ENCODE data around the gene EBI3. TPM values are rescaled to one million over a fixed set of nuclear protein-coding genes. Genes with fewer than 3 reads are reported as not detected.
"Not testable (repeated sequence)": the region's sequence is repeated elsewhere in the genome, so short reads cannot be mapped to it uniquely, and the experiment has no call there.

The EBI3 gene
- total RNA-seq, 5 donors from 2014 or later (not counting 1 experiment from before 2014, with no cell fraction given), result 0.38 to 0.92 (median 0.79) TPM; not detected in 2

- Histone ChIP-seq H3K27me3 (replicated peaks in 1 of 2; ENCODE audit: control insufficient read depth in 2 of 2, extremely low read depth in 1 of 2, insufficient read depth in 2 of 2, low read length in 1 of 2) (peaks cover 0 to 28% of the 10 kb centered on the region in 2 experiments), H3K27ac (ENCODE audit: low read length) (no peak overlapping the region), H3K36me3 (ENCODE audit: control insufficient read depth in 2 of 2, extremely low read depth in 1 of 2, insufficient read depth in 1 of 2, low read length in 1 of 2) (no peaks in the 10 kb centered on the region), H3K4me1 (ENCODE audit: control insufficient read depth in 1 of 2, extremely low read depth in 1 of 2, insufficient read depth in 2 of 2, low read length in 2 of 2) (peaks cover 0 to 15% of the 10 kb centered on the region in 2 experiments), H3K9me3 (no peaks in the 10 kb centered on the region), H3K4me3 (ENCODE audit: control insufficient read depth in 1 of 2, extremely low read depth in 1 of 2, low read length in 1 of 2) (no peak overlapping the region)
- H3K27ac Mint-ChIP-seq, result no peak overlapping the region
- peaks cover 0 to 6% of the 10 kb centered on the region in 2 donors for H3K27me3 Mint-ChIP-seq
- H3K4me1 Mint-ChIP-seq, result peaks cover 0 to 16% (median 7%) of the 10 kb centered on the region in 3 donors
- H3K4me3 Mint-ChIP-seq, result no peak overlapping the region
- WGBS (ENCODE audit: insufficient coverage), result 51% methylated on average over 2 of the region's 3 CpGs
- no peaks in the 10 kb centered on the region for H3K36me3 Mint-ChIP-seq
- CTCF ChIA-PET, result no interaction called here
- POLR2A ChIA-PET, result no interaction called here
- no peaks in the 10 kb centered on the region for H3K9me3 Mint-ChIP-seq
- ATAC-seq (replicated peaks in 1 of 4) (no peak), DNase-seq (no peak)
Observed at GRCh38 chr19:4213116-4213515, 16.2 kb upstream of the EBI3 start.

DNA sequence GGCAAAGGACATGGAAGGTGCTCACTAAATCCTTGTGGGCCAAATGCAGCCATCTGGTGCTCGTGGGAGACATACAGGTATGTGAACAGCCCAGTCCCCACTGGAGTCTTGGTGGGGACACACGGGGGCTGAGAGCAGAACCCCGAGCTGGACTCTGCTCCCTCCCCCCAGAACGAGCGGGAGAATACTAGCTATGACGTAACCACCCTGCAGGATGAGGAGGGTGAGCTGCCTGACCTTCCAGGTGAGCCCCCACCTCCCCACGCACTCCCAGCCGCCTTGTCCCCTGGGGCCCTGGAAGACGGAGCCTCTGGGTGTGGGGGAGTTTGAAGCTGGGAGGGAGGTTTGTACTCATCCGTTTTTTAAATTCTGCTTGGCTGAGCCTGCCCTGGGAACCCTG lies 13.5 kb upstream of the EBI3 start:
- H3K4me1 Mint-ChIP-seq, result peaks cover 0 to 16% (median 7%) of the 10 kb centered on the region in 3 donors
- WGBS (ENCODE audit: insufficient coverage), result 29% methylated on average over 1 of the region's 10 CpGs
- Histone ChIP-seq H3K36me3 (ENCODE audit: control insufficient read depth in 2 of 2, extremely low read depth in 1 of 2, insufficient read depth in 1 of 2, low read length in 1 of 2) (no peaks in the 10 kb centered on the region), H3K27me3 (replicated peaks in 1 of 2; ENCODE audit: control insufficient read depth in 2 of 2, extremely low read depth in 1 of 2, insufficient read depth in 2 of 2, low read length in 1 of 2) (peaks cover 0 to 8% of the 10 kb centered on the region in 2 experiments), H3K9me3 (no peaks in the 10 kb centered on the region), H3K4me1 (ENCODE audit: control insufficient read depth in 1 of 2, extremely low read depth in 1 of 2, insufficient read depth in 2 of 2, low read length in 2 of 2) (peaks cover 0 to 15% of the 10 kb centered on the region in 2 experiments), H3K4me3 (ENCODE audit: control insufficient read depth in 1 of 2, extremely low read depth in 1 of 2, low read length in 1 of 2) (no peak overlapping the region), H3K27ac (ENCODE audit: low read length) (no peak overlapping the region)
- ATAC-seq (replicated peaks in 1 of 4) (no peak), DNase-seq (no peak)
- CTCF ChIA-PET, result no interaction called here
- H3K27me3 Mint-ChIP-seq, result peaks cover 0 to 3% of the 10 kb centered on the region in 2 donors
- H3K36me3 Mint-ChIP-seq, result no peaks in the 10 kb centered on the region
- H3K27ac Mint-ChIP-seq, result no peak overlapping the region
- no peaks in the 10 kb centered on the region for H3K9me3 Mint-ChIP-seq
- POLR2A ChIA-PET, result no interaction called here
- no peak overlapping the region for H3K4me3 Mint-ChIP-seq

GRCh38 chr19:4216846-4217245 lies 12.5 kb upstream of the EBI3 start:
- CTCF ChIA-PET, result interaction anchor here in 1 of 2 donors (0.5 kb wide), 1 partner anchor 28 kb away, joined by 4 read pairs; no protein-coding TSS in a partner anchor
- no peaks in the 10 kb centered on the region for H3K9me3 Mint-ChIP-seq
- WGBS (ENCODE audit: insufficient coverage), result 98% methylated on average over 5 of the region's 6 CpGs

GRCh38 chr19:4217429-4218264 lies 11.7 kb upstream of the EBI3 start:
- no peak for ATAC-seq (replicated peaks in 1 of 4)
- CTCF ChIA-PET, result no interaction called here
- H3K27ac Mint-ChIP-seq, result no peak overlapping the region
- H3K4me3 Mint-ChIP-seq, result no peak overlapping the region
- no peaks in the 10 kb centered on the region for H3K27me3 Mint-ChIP-seq
- no peaks in the 10 kb centered on the region for H3K36me3 Mint-ChIP-seq
- Histone ChIP-seq H3K36me3 (ENCODE audit: control insufficient read depth in 2 of 2, extremely low read depth in 1 of 2, insufficient read depth in 1 of 2, low read length in 1 of 2) (no peaks in the 10 kb centered on the region), H3K27me3 (replicated peaks in 1 of 2; ENCODE audit: control insufficient read depth in 2 of 2, extremely low read depth in 1 of 2, insufficient read depth in 2 of 2, low read length in 1 of 2) (peaks cover 0 to 3% of the 10 kb centered on the region in 2 experiments), H3K9me3 (no peaks in the 10 kb centered on the region), H3K4me3 (ENCODE audit: control insufficient read depth in 1 of 2, extremely low read depth in 1 of 2, low read length in 1 of 2) (no peak overlapping the region), H3K4me1 (ENCODE audit: control insufficient read depth in 1 of 2, extremely low read depth in 1 of 2, insufficient read depth in 2 of 2, low read length in 2 of 2) (peaks cover 0 to 15% of the 10 kb centered on the region in 2 experiments), H3K27ac (ENCODE audit: low read length) (no peak overlapping the region)
- 98% methylated on average over 69 of the region's 81 CpGs for WGBS (ENCODE audit: insufficient coverage)
- POLR2A ChIA-PET, result no interaction called here
- H3K4me1 Mint-ChIP-seq, result peaks cover 0 to 13% (median 7%) of the 10 kb centered on the region in 3 donors
- no peaks in the 10 kb centered on the region for H3K9me3 Mint-ChIP-seq
- no peak for DNase-seq

More at GRCh38 chr19:4216846-4217245, 12.5 kb upstream of the EBI3 start:
- POLR2A ChIA-PET, result interaction anchor here in 1 of 2 donors (0.5 kb wide), 1 partner anchor 23 kb away, joined by 5 read pairs; no protein-coding TSS in a partner anchor
- no peak for ATAC-seq (replicated peaks in 1 of 4)
- H3K27ac ChIP-seq (ENCODE audit: low read length), result no peak overlapping the region
- no peaks in the 10 kb centered on the region for H3K9me3 ChIP-seq
- Mint-ChIP-seq H3K4me1 (peaks cover 0 to 16% (median 7%) of the 10 kb centered on the region in 3 donors), H3K36me3 (no peaks in the 10 kb centered on the region), H3K4me3 (no peak overlapping the region), H3K27me3 (peaks cover 0 to 3% of the 10 kb centered on the region in 2 donors), H3K27ac (no peak overlapping the region)
- no peak for DNase-seq
- no peak overlapping the region for H3K4me3 ChIP-seq (ENCODE audit: control insufficient read depth in 1 of 2, extremely low read depth in 1 of 2, low read length in 1 of 2)
- peaks cover 0 to 3% of the 10 kb centered on the region in 2 experiments for H3K27me3 ChIP-seq (replicated peaks in 1 of 2; ENCODE audit: control insufficient read depth in 2 of 2, extremely low read depth in 1 of 2, insufficient read depth in 2 of 2, low read length in 1 of 2)
- no peaks in the 10 kb centered on the region for H3K36me3 ChIP-seq (ENCODE audit: control insufficient read depth in 2 of 2, extremely low read depth in 1 of 2, insufficient read depth in 1 of 2, low read length in 1 of 2)
- H3K4me1 ChIP-seq (ENCODE audit: control insufficient read depth in 1 of 2, extremely low read depth in 1 of 2, insufficient read depth in 2 of 2, low read length in 2 of 2), result peaks cover 0 to 15% of the 10 kb centered on the region in 2 experiments

GRCh38 chr19:4218523-4218922 lies 10.8 kb upstream of the EBI3 start:
- 100% methylated on average over 1 of the region's 1 CpG for WGBS (ENCODE audit: insufficient coverage)
- H3K27ac Mint-ChIP-seq; H3K27ac ChIP-seq (ENCODE audit: low read length); H3K4me3 ChIP-seq (ENCODE audit: control insufficient read depth in 1 of 2, extremely low read depth in 1 of 2, low read length in 1 of 2); H3K27me3 Mint-ChIP-seq; H3K36me3 ChIP-seq (ENCODE audit: control insufficient read depth in 2 of 2, extremely low read depth in 1 of 2, insufficient read depth in 1 of 2, low read length in 1 of 2); ATAC-seq (replicated peaks in 1 of 4); H3K9me3 ChIP-seq; H3K36me3 Mint-ChIP-seq; DNase-seq; H3K4me3 Mint-ChIP-seq; H3K9me3 Mint-ChIP-seq; H3K27me3 ChIP-seq (replicated peaks in 1 of 2; ENCODE audit: control insufficient read depth in 2 of 2, extremely low read depth in 1 of 2, insufficient read depth in 2 of 2, low read length in 1 of 2); CTCF ChIA-PET: not testable (repeated sequence)
- peaks cover 0 to 13% (median 7%) of the 10 kb centered on the region in 3 donors for H3K4me1 Mint-ChIP-seq
- H3K4me1 ChIP-seq (ENCODE audit: control insufficient read depth in 1 of 2, extremely low read depth in 1 of 2, insufficient read depth in 2 of 2, low read length in 2 of 2), result peaks cover 0 to 15% of the 10 kb centered on the region in 2 experiments
- POLR2A ChIA-PET, result interaction anchor here in 1 of 2 donors (0.7 kb wide), 1 partner anchor 546 kb away, joined by 4 read pairs; no protein-coding TSS in a partner anchor

DNA sequence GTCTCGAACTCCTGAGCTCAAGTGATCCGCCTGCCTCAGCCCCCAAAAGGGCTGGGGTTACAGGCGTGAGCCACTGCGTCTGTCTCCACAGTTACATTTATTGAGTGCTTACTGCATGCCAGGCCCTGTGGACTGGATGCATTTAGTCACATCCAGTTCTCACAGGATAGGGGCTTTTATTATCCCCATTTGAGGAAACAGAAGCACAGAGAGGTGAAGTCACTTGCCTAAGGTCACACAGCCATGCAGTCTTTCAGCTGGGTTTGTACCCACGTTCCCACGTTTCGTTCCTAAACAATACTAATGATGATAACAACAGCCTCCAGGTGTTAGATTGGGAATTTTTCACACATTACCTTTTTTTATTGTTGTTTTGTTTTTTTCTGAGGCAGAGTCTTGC lies 9.1 kb upstream of the EBI3 start:
- ATAC-seq (replicated peaks in 1 of 4), result no peak
- DNase-seq, result no peak
- H3K27ac Mint-ChIP-seq, result no peak overlapping the region
- ChIA-PET CTCF (interaction anchor here in 1 of 2 donors (0.6 kb wide), 1 partner anchor 32 kb away, joined by 3 read pairs; no protein-coding TSS in a partner anchor), POLR2A (no interaction called here)
- Histone ChIP-seq H3K9me3 (no peaks in the 10 kb centered on the region), H3K4me1 (ENCODE audit: control insufficient read depth in 1 of 2, extremely low read depth in 1 of 2, insufficient read depth in 2 of 2, low read length in 2 of 2) (peaks cover 0 to 3% of the 10 kb centered on the region in 2 experiments), H3K36me3 (ENCODE audit: control insufficient read depth in 2 of 2, extremely low read depth in 1 of 2, insufficient read depth in 1 of 2, low read length in 1 of 2) (no peaks in the 10 kb centered on the region), H3K27ac (ENCODE audit: low read length) (no peak overlapping the region), H3K27me3 (replicated peaks in 1 of 2; ENCODE audit: control insufficient read depth in 2 of 2, extremely low read depth in 1 of 2, insufficient read depth in 2 of 2, low read length in 1 of 2) (no peaks in the 10 kb centered on the region), H3K4me3 (ENCODE audit: control insufficient read depth in 1 of 2, extremely low read depth in 1 of 2, low read length in 1 of 2) (no peak overlapping the region)
- no peaks in the 10 kb centered on the region for H3K9me3 Mint-ChIP-seq
- H3K27me3 Mint-ChIP-seq, result no peaks in the 10 kb centered on the region
- 95% methylated on average over 4 of the region's 7 CpGs for WGBS (ENCODE audit: insufficient coverage)
- H3K4me1 Mint-ChIP-seq, result no peaks in the 10 kb centered on the region
- no peak overlapping the region for H3K4me3 Mint-ChIP-seq
- no peaks in the 10 kb centered on the region for H3K36me3 Mint-ChIP-seq
